HG03064 (cell line): ENCODE measurements around the gene SYK.
"Not testable (repeated sequence)": the region's sequence is repeated elsewhere in the genome, so short reads cannot be mapped to it uniquely, and the experiment has no call there.

ENCODE experiments used
- ATAC-seq: cut with Tn5 transposase; IDR thresholded peaks from one replicate; pipeline ENCODE4 v1.9.1; 2021; ENCODE audit warnings: low read depth; ENCODE audit not compliant: unreplicated experiment

SYK gene

GRCh38 chr9:90795084-90795483 lies 6.5 kb upstream of the SYK start:
- no peak for ATAC-seq

DNA sequence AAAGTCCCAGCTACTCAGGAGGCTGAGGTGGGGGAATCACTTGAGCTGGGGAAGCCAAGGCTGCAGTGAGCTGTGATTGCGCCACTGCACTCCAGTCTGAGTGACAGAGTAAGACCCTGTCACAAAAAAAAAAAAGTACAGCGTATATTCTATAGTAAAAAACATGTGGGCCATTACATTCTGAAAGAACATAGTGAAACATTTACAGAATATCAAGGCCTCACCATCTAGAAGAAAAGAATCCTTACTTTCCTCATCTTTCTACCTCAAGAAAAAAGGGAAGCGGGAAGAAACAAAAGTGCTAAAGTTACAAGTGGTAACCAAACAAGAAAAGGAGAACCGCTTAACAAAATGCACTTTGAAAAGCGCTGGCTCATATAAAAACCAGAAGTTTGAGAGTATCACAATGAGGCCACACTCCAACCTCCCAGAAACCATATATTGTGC lies 5.7 kb upstream of the SYK start:
- ATAC-seq, result no peak

- ATAC-seq, result no peak
Observed at GRCh38 chr9:90799271-90799852, 2.3 kb upstream of the SYK start.

DNA sequence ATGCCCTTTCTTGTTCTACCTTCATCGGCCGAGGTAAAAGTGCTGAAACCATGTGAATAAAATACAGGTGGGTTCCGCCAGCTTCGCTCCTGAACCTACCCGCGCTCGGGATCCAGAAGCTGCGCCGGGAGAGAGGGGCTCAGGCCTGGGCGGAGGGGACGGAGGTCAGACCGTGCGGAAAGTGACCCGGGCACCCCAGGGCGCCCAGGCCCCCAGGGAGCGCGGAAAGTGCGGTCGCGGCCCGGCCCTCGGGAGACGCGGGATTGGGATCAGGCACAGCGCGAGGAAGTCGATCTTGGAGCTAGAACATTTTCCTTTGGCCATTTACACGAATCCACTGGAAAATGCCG lies 329 bp downstream of the SYK start:
- ATAC-seq, result peak; percentile 33

DNA sequence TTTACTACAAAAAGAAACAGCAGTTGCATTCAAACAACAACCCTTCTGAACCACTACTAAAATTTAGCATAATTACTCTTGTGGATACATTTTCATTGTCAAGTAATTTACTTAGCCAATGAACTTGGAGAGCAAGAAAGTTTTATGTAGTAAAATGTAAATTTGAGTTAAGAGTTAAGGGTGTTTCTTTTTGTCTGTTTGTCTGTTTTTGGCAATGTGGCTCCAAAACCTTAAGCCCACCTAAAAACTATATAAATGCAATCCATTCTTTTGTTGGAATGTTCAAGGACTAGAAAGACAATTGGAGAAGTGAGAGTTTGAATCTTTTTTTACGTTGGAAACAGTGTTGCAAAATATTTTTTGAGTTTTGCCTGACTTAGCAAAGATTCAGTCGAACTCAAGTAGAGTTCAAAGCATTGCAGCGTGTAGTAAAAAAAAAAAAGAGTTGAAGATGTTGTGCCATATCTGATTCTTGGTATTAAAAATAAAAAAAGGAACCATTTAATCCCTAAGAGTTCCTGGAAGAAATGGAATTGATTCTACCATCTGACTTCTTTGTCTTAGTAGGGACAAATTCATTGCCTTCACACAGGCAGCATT lies 867 bp downstream of the SYK start:
- ATAC-seq, result no peak

- ATAC-seq, result no peak
Observed at GRCh38 chr9:90803860-90804593, 2.4 kb downstream of the SYK start.

DNA sequence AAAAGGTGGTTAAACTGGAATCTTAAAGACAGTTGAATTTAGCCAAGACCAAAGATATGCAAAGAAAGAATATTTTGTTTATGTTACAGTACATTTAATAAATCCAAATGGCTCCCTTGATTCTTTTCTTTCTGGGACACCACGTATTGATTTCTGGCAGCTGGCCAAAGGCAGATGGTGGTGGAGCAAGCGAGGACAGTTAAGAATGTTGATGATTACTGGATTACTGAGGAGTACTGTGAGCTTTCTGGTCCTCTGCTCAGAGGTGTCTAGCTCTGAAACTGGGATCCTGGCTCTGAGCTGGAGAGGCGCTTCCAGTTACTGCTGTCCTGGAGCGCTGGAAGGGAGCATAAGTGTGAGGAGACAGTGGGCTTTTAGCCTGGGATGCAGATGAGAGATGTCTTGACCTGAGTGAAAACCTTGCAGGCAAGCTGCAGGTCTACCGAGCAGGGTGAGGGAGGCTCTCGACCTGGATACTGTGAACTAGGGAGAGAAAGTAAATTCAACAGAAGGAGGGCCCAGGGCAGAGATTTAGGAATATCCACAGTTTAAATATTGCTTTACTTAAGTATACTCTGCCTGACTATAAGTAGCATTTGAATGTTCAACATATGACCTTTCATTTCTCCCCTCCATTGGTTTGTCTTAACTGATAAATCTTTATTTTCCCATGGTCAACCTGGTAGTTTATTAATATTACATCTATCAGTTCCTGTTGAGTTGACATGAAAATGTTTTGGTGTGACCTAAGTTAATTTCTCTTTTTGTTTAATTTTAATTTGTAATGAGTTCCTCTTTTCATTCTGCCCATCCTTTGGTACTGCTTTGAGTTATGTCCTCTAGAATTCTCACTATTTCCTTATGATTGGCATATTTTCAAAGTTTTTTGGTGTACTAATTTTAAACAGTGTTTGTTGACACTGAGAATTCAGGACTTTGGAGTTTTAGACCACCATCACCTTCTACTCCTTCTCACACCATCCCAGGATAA lies 3.7 kb downstream of the SYK start:
- ATAC-seq, result no peak

DNA sequence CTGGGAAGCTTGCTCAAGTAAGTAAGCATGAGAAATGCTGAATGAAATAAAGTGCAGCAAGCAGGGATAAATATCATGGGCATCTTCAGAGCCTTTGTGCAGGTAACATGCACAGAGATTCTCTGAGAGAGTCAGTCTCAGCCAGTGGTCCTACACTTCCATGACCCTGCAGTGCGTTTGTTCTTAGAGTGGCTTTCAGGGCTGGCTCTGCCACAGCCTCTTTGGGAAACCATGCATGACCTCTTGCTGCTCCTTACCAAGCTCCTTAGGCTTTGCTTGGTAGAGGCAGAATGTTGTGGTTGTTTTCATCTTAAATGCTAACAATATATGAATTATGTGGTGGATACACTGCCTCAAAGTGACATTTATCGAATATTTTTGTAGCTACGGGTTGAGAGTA lies 5.4 kb downstream of the SYK start:
- no peak for ATAC-seq

DNA sequence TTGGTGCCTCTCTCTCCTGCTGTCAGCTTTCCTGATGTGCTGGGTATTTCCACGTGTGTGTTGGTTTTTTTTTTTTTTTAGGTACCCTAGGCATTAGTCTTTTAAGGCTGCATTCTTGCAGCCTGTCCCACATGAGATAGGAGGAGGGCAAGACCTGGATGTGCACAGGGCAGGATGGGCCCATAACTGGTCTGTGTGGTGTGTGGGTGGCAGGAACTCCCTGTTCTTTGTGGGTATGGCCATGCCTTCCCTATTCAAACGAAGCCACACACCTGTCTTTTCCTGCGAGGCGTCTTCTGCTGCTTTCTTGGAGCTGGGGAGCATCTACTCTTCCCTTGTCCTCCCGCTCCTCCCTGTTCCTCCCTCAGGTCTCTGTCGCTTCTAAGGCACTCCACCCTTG lies 6.8 kb downstream of the SYK start:
- no peak for ATAC-seq

- no peak for ATAC-seq
Observed at GRCh38 chr9:90808890-90809685, 7.5 kb downstream of the SYK start.

DNA sequence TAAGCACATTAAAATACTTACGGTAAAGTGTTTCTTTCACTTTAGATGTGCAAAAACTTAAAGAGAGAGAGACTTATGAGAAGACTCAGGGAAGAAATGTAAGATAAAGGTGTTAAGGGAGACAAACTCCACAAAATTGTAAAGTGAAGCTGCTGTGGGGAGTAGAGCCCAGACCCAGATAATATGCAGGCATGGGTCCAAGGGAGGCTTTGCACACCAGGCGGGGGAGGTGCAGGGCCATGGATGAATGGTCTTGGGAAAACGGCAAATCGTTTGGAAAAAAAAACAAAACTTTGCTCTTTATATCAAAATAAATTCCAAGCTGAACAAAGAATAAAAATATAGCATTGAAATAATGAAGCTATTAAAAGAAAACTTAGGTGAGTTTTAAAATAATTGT lies 9.1 kb downstream of the SYK start:
- ATAC-seq, result no peak

DNA sequence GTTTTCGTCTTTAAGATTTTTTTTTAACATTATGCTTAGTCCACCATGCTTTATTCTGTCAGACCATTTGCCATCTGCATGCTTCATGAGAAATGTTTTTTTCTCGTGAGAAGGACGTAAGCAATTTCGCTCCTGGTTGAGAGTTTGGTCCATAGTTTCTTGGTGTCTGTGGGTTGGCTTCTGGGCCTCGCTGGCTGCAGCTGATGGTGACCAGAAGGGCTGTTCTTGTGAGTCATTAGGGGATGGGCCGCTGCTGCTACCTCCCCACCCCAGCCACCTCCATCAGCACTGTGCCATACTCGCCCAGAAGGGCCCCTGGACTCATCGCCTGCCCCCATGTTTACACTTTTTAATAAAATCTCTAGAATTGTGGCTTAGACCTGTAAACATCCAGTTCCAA lies 11.4 kb downstream of the SYK start:
- no peak for ATAC-seq

DNA sequence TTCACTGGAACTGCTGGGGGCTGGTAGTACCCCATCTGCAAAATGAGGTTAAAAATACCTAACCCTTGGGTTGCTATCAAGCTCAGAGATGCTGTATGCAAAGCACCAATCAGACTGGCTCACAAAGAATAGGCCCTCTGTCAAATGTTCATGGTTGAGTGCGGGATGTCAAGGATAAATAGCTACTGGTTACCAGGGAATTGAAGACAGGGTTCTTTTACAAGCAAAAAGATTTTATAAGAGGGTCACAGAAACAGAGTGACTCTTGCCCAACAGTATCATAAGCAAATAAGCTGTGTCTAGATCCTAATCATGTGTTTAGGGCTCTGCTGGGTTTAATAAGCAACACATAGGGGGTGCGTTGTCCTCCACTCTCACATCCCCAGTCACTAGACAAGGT lies 11.9 kb downstream of the SYK start:
- no peak for ATAC-seq

- no peak for ATAC-seq
Observed at GRCh38 chr9:90814355-90814754, 12.7 kb downstream of the SYK start.

GRCh38 chr9:90815183-90815943 lies 13.7 kb downstream of the SYK start:
- ATAC-seq, result peak; percentile 64

DNA sequence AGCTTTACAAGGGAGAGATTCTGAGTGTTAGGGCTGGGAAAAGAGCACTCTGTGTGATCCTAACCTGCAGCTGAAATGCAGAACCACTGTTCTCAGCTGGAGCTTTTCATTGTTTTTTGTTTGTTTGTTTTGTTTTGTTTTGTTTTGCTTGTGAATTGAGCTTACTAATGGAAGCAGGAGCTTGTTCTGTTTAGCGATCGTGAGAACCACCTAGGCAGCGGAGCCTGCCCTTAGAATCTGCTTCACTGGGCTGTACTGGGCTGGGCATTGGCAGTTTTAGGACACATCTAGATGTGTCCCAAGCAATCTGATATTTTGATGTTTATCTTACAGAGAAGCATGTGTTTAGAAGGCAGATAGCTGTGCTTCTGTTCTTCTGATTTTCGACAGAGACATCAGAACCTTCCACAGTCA lies 14.3 kb downstream of the SYK start:
- ATAC-seq, result no peak

DNA sequence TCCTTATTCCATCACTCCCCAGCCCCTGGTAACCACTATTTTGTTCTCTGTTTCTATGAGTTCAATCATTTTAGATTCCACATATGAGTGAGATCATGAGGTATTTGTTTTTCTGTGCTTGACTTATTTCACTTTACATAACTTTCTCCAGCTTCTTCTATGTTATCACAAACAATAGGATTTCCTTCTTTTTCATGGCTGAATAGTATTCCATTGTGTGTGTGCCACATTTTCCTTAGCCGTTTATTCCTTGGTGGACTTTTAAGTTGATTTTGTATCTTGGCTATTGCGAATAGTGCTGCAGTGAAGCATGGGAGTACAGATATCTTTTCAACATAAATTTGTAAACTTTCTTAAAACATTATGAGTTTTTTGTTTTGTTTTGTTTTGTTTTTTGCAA lies 15.1 kb downstream of the SYK start:
- no peak for ATAC-seq

DNA sequence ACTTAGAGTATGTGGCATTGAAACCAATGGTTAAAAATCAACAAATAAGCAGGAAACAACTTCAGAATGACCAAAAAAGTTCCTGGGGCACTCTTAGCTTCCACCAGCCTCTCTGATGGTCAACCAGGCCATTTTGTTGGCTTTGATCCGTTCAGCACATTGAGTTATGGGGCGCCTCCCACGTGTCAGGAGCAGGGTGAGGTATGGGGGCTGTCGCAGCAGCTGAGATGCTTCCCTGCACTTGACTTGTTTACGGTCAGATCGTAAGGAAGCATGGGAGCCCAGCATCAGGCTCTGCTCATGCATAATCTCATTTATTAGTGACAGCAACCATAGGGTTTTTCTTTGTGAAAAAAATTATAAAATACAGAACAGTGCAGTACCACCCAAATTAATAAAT lies 16.7 kb downstream of the SYK start:
- ATAC-seq, result no peak

GRCh38 chr9:90820406-90820805 lies 18.8 kb downstream of the SYK start:
- not testable (repeated sequence) for ATAC-seq
